ENCODE data around the gene TMEM240. TPM values are rescaled to one million over a fixed set of nuclear protein-coding genes. Genes with fewer than 3 reads are reported as not detected.

Gene TMEM240
- 3.2 and 10.5 TPM in 2 replicates for polyA plus RNA-seq (2014; cell fraction: cytosol; rRNA removed)
- polyA plus RNA-seq (2014; cell fraction: nucleus; rRNA removed) = 21.7 and 25.4 TPM in 2 replicates

GRCh38 chr1:1540090-1540817, at the start of gene TMEM240:
TSS of gene TMEM240 (minus strand) at chr1:1540624. CDS start at chr1:1540346, 278 bp downstream.
- peak; percentile 56 for DNase-seq (ENCODE audit: low spot score)

DNA sequence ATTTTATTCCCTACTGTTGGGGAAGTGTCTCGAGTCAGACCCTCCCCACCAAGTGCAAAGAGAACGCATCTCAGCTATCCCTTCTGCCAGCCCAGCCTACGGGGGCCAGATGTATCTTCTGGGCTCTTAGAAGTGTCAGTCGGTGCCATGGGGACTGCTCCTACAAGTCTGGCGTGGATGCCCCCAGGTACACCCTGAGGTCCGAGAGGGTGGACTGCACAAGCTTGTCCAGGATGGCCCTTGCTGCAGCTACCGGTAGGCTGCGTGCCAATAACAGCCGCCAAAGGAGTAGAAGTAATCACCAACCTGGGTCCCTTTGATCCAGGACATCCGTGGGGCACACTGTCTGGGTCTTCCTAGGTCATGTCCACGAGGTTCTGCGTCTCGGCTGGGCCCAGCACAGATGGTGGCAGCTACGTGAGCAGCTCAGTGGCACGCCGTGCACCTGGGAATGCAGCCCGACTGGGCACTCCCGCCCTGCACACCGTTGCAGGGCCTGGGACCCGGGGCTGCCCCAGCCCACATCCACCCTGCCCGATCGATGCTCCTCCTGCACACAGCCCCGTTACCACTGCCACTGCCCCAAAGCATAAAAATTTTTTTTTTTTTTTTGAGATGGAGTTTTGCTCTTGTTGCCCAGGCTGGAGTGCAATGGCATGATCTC, 43.1 kb upstream of the TMEM240 start:
- no peak for DNase-seq (ENCODE audit: low spot score)

DNA sequence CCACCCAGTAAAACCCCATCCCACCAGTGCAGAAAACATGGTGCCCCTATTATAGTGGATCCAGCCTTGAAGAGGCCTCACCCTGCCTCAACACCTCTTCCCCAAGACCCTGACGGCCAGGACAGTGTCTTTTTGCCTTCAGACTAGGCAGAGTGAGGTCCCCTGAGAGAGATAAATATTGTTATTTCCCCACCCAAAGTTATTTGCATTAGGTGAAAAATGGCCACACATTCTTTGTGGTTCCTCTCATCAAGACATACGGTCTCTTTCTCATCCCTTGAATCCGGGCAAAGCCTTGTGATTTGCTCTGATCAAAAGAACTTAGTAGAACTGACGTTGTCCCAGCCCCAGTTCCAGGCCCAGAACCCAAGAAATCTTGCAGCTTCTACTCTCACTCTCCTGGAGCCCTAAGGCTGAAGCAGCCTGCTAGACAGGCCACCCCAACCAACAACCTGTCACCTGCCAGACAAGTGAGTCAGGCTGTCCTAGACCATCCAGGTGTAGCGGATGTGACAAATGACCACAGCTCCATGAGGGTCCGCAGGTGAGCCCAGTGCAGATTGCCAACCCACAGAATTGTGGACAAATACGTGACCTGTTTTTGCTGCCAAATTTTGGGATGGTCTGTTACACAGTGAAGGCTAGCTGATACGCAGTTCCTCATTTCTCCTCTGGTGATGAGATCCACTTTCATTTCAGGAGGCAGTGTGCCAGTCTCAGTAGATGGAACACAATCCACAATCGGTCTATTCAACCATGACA, 42.3 kb upstream of the TMEM240 start:
- DNase-seq (ENCODE audit: low spot score) = no peak

- DNase-seq (ENCODE audit: low spot score) = no peak
Measured at GRCh38 chr1:1578371-1578940, 38.0 kb upstream of the TMEM240 start.

DNA sequence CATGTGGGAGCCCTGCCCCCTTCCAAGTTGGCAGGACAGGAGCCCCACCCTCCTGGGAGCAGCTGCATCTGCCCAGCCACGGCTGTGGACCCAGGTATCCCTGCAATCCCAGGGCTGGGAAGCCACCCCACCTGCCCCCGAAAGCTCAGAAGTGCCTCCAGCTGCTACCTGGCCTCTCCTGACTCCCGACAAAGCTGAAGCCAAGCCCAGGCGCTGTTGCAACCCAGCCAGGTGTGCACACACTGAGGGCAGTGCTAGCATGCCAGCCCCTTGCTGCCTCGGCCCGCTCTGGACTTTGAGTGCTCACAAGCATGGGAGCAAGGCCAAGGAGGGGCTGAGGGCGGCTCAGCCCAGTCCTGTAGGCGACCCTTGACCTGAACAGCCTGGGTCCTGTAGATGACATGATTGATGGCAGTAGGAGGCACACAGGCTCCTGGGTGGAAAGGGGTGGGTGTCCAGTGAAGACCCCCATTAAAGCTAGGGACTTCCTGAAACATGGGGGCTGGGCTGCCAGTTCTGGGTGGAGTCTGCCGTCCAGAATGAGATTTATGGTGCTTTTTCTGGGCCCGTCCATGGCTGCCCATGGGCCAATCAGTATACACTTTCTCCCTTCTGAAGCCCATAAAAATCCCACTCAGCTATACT, 37.1 kb upstream of the TMEM240 start:
- DNase-seq (ENCODE audit: low spot score) = no peak

- peak; percentile 81 for DNase-seq (ENCODE audit: low spot score)
Measured at GRCh38 chr1:1574721-1575537, 34.5 kb upstream of the TMEM240 start, which contains the start of gene SSU72. TSS of gene SSU72 (minus strand) at chr1:1574863. CDS start at chr1:1574557, 306 bp downstream.

- DNase-seq (ENCODE audit: low spot score) = peak; percentile 32
Measured at GRCh38 chr1:1573843-1574720, 33.7 kb upstream of the TMEM240 start.

DNA sequence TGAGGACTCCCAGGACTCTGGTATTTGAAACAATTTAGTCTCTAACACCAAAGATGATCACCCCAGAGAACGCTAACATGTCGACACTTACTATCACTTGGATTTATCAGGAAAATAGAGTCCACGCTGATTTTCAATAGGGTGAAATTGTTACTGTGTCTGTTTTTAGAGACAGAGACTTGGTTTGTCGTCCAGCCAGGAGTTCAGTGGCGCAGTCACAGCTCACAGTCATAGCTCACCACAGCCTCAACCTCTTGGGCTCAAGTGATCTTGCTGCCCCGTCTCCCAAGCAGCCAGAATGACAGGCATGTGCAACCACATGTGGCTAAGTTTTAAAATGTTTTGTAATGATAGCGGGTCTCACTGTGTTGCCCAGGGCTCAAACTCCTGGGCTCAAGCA, 28.9 kb upstream of the TMEM240 start:
- no peak for DNase-seq (ENCODE audit: low spot score)

- no peak for DNase-seq (ENCODE audit: low spot score)
Measured at GRCh38 chr1:1567891-1568291, 27.5 kb upstream of the TMEM240 start.

GRCh38 chr1:1567152-1567875, 26.9 kb upstream of the TMEM240 start:
- no peak for DNase-seq (ENCODE audit: low spot score)

- DNase-seq (ENCODE audit: low spot score) = no peak
Measured at GRCh38 chr1:1565340-1565739, 24.9 kb upstream of the TMEM240 start.

DNA sequence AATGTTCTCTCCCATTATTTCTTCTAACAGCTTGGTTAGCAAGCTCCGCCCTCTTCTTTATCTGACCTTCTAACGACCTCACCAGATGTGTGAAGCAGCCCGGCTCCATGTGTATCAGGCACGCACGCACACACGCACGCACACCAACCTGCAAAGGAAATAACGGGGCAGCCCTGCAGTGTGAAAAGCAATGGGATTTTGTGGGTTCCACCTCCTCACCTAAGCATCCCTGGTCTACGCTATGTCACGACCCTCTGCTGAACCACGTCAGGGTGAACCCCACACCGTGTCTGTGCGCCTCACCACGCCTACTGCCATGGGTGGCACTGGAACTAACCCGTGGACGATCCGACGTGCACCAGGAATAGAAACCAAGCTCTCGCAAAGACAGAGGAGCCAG, 23.8 kb upstream of the TMEM240 start:
- no peak for DNase-seq (ENCODE audit: low spot score)

GRCh38 chr1:1563688-1564087, 23.3 kb upstream of the TMEM240 start:
- DNase-seq (ENCODE audit: low spot score) = no peak

GRCh38 chr1:1562556-1563195, 22.3 kb upstream of the TMEM240 start:
- no peak for DNase-seq (ENCODE audit: low spot score)

GRCh38 chr1:1561801-1562470, 21.5 kb upstream of the TMEM240 start:
- no peak for DNase-seq (ENCODE audit: low spot score)

DNA sequence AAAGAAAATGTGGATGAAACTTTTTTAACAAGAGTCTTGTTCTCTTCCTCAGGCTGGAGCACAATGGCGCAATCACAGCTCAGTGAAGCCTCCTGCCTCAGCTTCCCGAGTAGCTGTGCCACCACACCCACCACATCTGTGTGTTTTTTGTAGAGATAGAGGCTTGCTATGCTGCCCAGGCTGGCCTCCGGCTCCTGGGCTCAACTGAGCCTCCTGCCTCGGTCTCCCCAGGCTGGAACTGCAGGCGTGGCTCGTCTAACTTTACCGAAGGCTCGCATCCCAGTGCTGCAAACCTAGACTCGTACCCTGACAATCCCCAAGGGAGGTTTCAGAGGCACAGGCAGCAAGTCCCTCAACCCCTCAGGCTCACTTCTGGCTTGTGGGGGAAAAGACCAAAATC, 19.8 kb upstream of the TMEM240 start:
- no peak for DNase-seq (ENCODE audit: low spot score)

DNA sequence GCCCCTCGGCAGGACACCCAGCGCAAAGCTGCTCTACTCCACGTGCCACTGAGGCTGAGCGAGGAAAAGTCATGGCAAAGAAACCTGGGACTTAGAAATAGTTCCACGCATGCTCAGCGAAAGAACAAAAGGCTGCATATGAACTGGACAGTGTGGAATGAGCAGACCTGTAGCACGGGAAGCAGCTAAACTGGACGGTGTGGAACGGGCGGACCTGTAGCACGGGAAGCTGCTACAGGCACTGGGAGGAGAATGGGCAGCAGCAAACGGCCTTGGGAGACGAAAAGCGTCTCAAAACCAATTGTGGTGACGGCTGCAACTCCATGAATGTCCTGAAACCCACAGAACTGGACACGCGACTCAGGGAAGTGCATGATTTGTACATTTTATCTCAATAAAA, 18.6 kb upstream of the TMEM240 start:
- no peak for DNase-seq (ENCODE audit: low spot score)

DNA sequence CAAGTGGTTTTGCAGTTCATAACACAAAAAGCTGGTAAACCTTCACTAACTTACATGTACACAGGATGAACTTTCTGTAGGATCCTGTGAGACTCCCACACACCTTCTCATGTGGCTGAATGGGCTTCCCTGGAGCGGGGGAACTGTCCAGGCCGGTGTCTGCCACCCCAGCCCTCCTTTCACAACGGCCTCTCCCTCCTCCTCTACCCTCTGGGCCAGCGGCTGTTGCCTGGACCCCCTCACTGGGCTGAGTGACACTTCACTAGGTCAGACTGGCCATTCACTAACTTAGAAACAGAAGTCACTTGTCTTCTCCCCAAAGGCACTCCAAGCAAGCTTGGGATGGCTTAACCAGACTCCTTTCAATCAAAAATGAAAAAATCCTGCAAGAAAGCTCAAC, 18.2 kb upstream of the TMEM240 start:
- no peak for DNase-seq (ENCODE audit: low spot score)

Measured in SK-N-DZ (cell line).